ENCODE results near the gene LRMDA.

- TF ChIP-seq POLR2A (IDR thresholded peaks at IDR 0.05; ENCODE audit: low read depth, low read length) (no peak), JUN (IDR thresholded peaks at IDR 0.05; ENCODE audit: borderline replicate concordance, insufficient read depth, insufficient read length, low read depth) (no peak), CTCF (IDR thresholded peaks at IDR 0.05; ENCODE audit: extremely low read depth in 1 of 2, insufficient read depth in 1 of 2, low read depth in 1 of 2, low read length in 2 of 2) (no peak), POLR2AphosphoS5 (IDR thresholded peaks at IDR 0.05; ENCODE audit: insufficient read depth, low read depth, low read length) (no peak), MYC (IDR thresholded peaks at IDR 0.05; ENCODE audit: low read depth, low read length) (no peak)
These were observed 463.8 kb downstream of the LRMDA start for GRCh38 chr10:75895259-75895658.
